Mesothelial cell of epicardium (in vitro differentiated cells): Measurements from ENCODE around the gene CBLB. TPM values are rescaled to one million over a fixed set of nuclear protein-coding genes. Genes with fewer than 3 reads are reported as not detected.

Experiments
- DNase-seq, 2 experiments: peaks; one replicate each; pipeline ENCODE4 v3.0.0; 2021; ENCODE audit warnings: low spot score in 2 of 2; ENCODE audit not compliant: unreplicated experiment in 2 of 2
- H3K27ac Mint-ChIP-seq: 2 replicates; pipeline ENCODE4 v1.8.0; 2021; ENCODE audit warnings: mixed read lengths
- H3K27me3 Mint-ChIP-seq: 2 replicates; pipeline ENCODE4 v1.8.0; 2021; ENCODE audit warnings: low read depth, mixed read lengths
- H3K36me3 Mint-ChIP-seq: 2 replicates; pipeline ENCODE4 v1.8.0; 2021; ENCODE audit warnings: mixed read lengths
- H3K4me1 Mint-ChIP-seq: 2 replicates; pipeline ENCODE4 v1.8.0; 2021; ENCODE audit warnings: mixed read lengths
- H3K4me3 Mint-ChIP-seq: 2 replicates; pipeline ENCODE4 v1.8.0; 2021; ENCODE audit warnings: mild to moderate bottlenecking, moderate library complexity, mixed read lengths
- H3K9me3 Mint-ChIP-seq: 2 replicates; pipeline ENCODE4 v1.8.0; 2021; ENCODE audit warnings: mixed read lengths
- CTCF ChIP-seq: fragments of 200-600 bp; sonication (generic); IDR thresholded peaks from one replicate; pipeline ENCODE4 v1.5.0; 2021; ENCODE audit warnings: antibody characterized with exemption; ENCODE audit not compliant: unreplicated experiment
- total RNA-seq: library from RNA; stranded (reverse); gene quantifications from 3 replicates; pipeline ENCODE4 v1.2.1, GENCODE V29; 2021

The CBLB gene
- total RNA-seq, 1 donor from 2014 or later: 116 TPM

DNA sequence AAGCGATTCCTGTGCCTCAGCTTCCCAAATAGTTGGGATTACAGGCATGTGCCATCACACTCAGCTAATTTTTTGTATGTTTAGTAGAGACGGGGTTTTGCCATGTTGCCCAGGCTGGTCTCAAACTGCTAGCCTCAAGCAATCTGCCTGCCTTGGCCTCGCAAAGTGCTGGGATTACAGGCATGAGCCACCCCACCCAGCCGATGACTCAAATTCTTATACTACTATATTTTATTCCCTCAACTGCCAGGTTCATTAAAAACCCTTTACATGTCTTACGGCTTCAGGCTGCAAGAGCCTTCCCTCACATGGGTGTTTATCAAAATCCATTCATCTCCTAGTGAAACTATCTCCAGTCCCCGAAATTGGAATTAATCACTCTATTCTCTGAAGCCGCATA, 63.4 kb downstream of the CBLB start:
- Mint-ChIP-seq H3K4me1 (peaks cover 36% of the 10 kb centered on the region), H3K36me3 (peaks cover 13% of the 10 kb centered on the region), H3K9me3 (no peaks in the 10 kb centered on the region), H3K4me3 (no peak overlapping the region), H3K27ac (no peak overlapping the region), H3K27me3 (no peaks in the 10 kb centered on the region)
- TF ChIP-seq CTCF: no peak
- no peak for DNase-seq

DNA sequence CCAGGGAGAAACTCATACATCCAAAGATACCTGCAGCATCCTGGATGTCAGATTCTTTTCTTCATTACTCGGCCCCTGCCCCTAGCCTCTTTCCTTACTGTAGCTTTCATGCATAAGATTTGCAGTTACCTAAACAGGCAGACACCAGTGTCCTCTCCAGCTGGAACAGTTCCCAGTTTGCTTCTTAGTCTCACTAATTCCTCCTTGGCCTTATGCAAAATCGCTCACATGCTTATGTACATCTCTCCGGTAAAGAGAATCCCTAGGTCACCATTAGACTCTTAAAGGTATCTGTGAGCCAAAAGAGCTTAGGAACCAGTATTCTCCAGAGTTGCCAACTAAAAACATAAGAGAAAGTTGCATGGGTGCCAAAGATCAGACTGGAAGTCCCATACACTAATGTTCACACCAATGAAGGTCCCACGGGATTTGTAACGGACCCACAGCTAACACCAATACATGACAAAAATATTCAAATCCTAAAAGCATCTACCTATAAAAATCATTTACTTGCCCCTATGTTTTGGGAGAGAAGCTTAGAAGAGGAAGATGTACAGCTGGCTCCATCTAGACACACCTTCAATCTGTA, 66.6 kb downstream of the CBLB start:
- H3K4me3 Mint-ChIP-seq: no peak overlapping the region
- H3K4me1 Mint-ChIP-seq: peaks cover 39% of the 10 kb centered on the region
- DNase-seq: no peak
- H3K27me3 Mint-ChIP-seq: no peaks in the 10 kb centered on the region
- H3K36me3 Mint-ChIP-seq: peaks cover 16% of the 10 kb centered on the region
- H3K27ac Mint-ChIP-seq: peak overlapping the region; percentile 31
- peaks cover 2% of the 10 kb centered on the region for H3K9me3 Mint-ChIP-seq
- TF ChIP-seq CTCF: no peak

- H3K27me3 Mint-ChIP-seq: no peaks in the 10 kb centered on the region
- peaks cover 10% of the 10 kb centered on the region for H3K9me3 Mint-ChIP-seq
- peaks cover 40% of the 10 kb centered on the region for H3K4me1 Mint-ChIP-seq
- no peak overlapping the region for H3K4me3 Mint-ChIP-seq
- no peak for DNase-seq
- H3K36me3 Mint-ChIP-seq: peaks cover 21% of the 10 kb centered on the region
- TF ChIP-seq CTCF: no peak
- peak overlapping the region; percentile 31 for H3K27ac Mint-ChIP-seq
Observed at GRCh38 chr3:105801397-105801796, 67.4 kb downstream of the CBLB start.

- no peak overlapping the region for H3K27ac Mint-ChIP-seq
- no peaks in the 10 kb centered on the region for H3K27me3 Mint-ChIP-seq
- no peak overlapping the region for H3K4me3 Mint-ChIP-seq
- TF ChIP-seq CTCF: no peak
- H3K36me3 Mint-ChIP-seq: peaks cover 24% of the 10 kb centered on the region
- H3K4me1 Mint-ChIP-seq: peaks cover 36% of the 10 kb centered on the region
- no peak for DNase-seq
- H3K9me3 Mint-ChIP-seq: peaks cover 15% of the 10 kb centered on the region
Observed at GRCh38 chr3:105800320-105800719, 68.5 kb downstream of the CBLB start.

GRCh38 chr3:105799286-105799685, 69.5 kb downstream of the CBLB start:
- H3K9me3 Mint-ChIP-seq: peaks cover 15% of the 10 kb centered on the region
- TF ChIP-seq CTCF: no peak
- H3K27ac Mint-ChIP-seq: peak overlapping the region; percentile 3
- H3K27me3 Mint-ChIP-seq: no peaks in the 10 kb centered on the region
- H3K4me1 Mint-ChIP-seq: peaks cover 38% of the 10 kb centered on the region
- no peak overlapping the region for H3K4me3 Mint-ChIP-seq
- no peak for DNase-seq
- H3K36me3 Mint-ChIP-seq: peaks cover 20% of the 10 kb centered on the region
